Psoas muscle (tissue), 8 donors: ENCODE results near the gene LMNTD1. TPM values are rescaled to one million over a fixed set of nuclear protein-coding genes. Genes with fewer than 3 reads are reported as not detected.

Experiments
- ATAC-seq, 4 donors: fragments of 200-7000 bp; cut with Tn5 transposase; one replicate each; pipeline ENCODE4 v1.9.1; 2020; ENCODE audit warnings: moderate library complexity in 3 of 4, mild to moderate bottlenecking in 2 of 4
- DNase-seq, 2 donors: peaks; one replicate each; pipeline ENCODE4 v3.0.0-alpha.2; 2020
- H3K27ac ChIP-seq: fragments of 200-600 bp; one replicate; pipeline ENCODE4 v1.8.0; 2022
- H3K27me3 ChIP-seq, 3 donors: fragments of 200-600 bp in 1 of 3; one replicate each; pipeline versions ENCODE4 v1.6.1 to v1.8.0; 2013 to 2022; ENCODE audit warnings: low read length in 2 of 3, mild to moderate bottlenecking in 2 of 3, moderate library complexity in 1 of 3; ENCODE audit not compliant: insufficient read depth in 3 of 3
- H3K36me3 ChIP-seq, 2 donors: fragments of 200-600 bp in 1 of 2; one replicate each; pipeline versions ENCODE4 v1.6.1 to v1.8.0; 2013 to 2022; ENCODE audit warnings: low read depth in 1 of 2, mild to moderate bottlenecking in 1 of 2, moderate library complexity in 1 of 2; ENCODE audit not compliant: insufficient read depth in 1 of 2
- H3K4me1 ChIP-seq: fragments of 200-600 bp; one replicate; pipeline ENCODE4 v1.8.0; 2022
- H3K4me3 ChIP-seq: fragments of 200-600 bp; one replicate; pipeline ENCODE4 v1.8.0; 2022; ENCODE audit warnings: mild to moderate bottlenecking
- H3K9me3 ChIP-seq: fragments of 200-600 bp; one replicate; pipeline ENCODE4 v1.8.0; 2022
- CTCF ChIP-seq: fragments of 200-600 bp; IDR thresholded peaks from one replicate; pipeline ENCODE4 v1.8.0; 2022; ENCODE audit warnings: antibody characterized with exemption
- WGBS, 3 donors: extraction: QIAGEN DNeasy Blood & Tissue Kit; methylation state at CpG; one replicate each; pipeline versions ENCODE4 v1.1.6 to v1.1.7; 2013; 5-methylcytosine and 5-hydroxymethylcytosine counted together
- intact Hi-C, 2 donors: fragments of 100-400 bp; cut with DNase I; formaldehyde crosslinking; loops; one replicate each; pipeline versions ENCODE4 v1.11.0 to v1.14.2; 2022
- polyA plus RNA-seq, 3 donors: library from polyadenylated mRNA; stranded (reverse); fragments of 200-250 nt; gene quantifications; one replicate each; pipeline ENCODE4 v1.2.3, GENCODE V29; 2013
- total RNA-seq, 4 donors: library from RNA; stranded (reverse); fragmentation: NEBNext Ultra II Directional in 2 of 4; extraction: Animal tissue kit (Norgen Biotek cat#: 25700) in 2 of 4; gene quantifications; one replicate each; pipeline versions ENCODE4 v1.2.1 to v1.2.4, GENCODE V29; 2021 to 2023
- donor health status: healthy with polysubstance abuse.
- donor health status: DM: no; HTN: no; CAD: no; lungs with moderate emphysema.
- donor health status: Bipolar disorder and iron deficiency.
- donor health status: healthy.
- donor health status: DM: yes; HTN: yes; CAD: no.
- donor health status: DM: no; HTN: no; CAD: no.
- donor health status: DM: no; HTN: no; CAD: no.
- donor health status: DM: yes; HTN: yes; CAD: no.

The LMNTD1 gene
- total and polyA plus RNA-seq, 7 donors, result not detected

- no peak for ATAC-seq
- H3K4me3 ChIP-seq, result no peak overlapping the region
- intact Hi-C loops, result no loop called here
Measured at GRCh38 chr12:25459541-25459951, 93.5 kb downstream of the LMNTD1 start.

DNA sequence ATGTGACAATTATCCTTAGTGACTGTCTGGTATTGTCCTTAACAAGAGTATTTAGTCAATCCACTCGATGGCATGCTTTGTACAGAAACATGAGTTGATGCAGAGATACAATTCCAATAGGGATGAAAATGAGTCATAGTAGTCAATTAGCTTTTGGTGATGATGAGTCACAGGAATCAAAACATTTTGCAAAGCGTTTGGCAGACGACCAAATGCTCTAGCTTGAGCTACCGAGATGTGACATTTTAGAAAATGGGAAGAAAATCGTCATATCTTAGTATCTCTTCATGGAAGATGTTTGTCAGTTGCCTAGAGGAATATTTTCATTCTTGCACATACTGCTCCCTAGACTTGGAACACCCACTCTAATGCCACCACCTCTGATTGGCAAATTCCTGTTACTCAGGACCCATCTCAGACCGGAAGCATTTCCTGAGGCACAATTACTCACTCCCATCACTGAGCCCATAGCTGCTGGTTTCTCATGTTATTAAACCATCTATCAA is 95.0 kb downstream of the LMNTD1 start:
- intact Hi-C loops, result no loop called here
- WGBS, 3 donors, result 47 to 52% (median 50%) methylated on average over 6 of the region's 6 CpGs
- Histone ChIP-seq H3K36me3 (no peaks in the 10 kb centered on the region), H3K4me1 (no peaks in the 10 kb centered on the region), H3K9me3 (peaks cover 4% of the 10 kb centered on the region), H3K27ac (no peak overlapping the region), H3K27me3 (no peaks in the 10 kb centered on the region), H3K4me3 (no peak overlapping the region)
- DNase-seq, result no peak
- ATAC-seq, result no peak
- TF ChIP-seq CTCF, result no peak

More at GRCh38 chr12:25459541-25459951, 93.5 kb downstream of the LMNTD1 start:
- WGBS, 3 donors, result 80 to 83% (median 82%) methylated on average over 13 of the region's 13 CpGs
- Histone ChIP-seq H3K27ac (no peak overlapping the region), H3K36me3 (no peaks in the 10 kb centered on the region), H3K9me3 (peaks cover 4% of the 10 kb centered on the region), H3K27me3 (no peaks in the 10 kb centered on the region), H3K4me1 (no peaks in the 10 kb centered on the region)
- DNase-seq, result no peak
- TF ChIP-seq CTCF, result no peak

GRCh38 chr12:25456474-25456873 is 96.6 kb downstream of the LMNTD1 start:
- 80 to 84% (median 82%) methylated on average over 4 of the region's 4 CpGs for WGBS, 3 donors
- intact Hi-C loops, result no loop called here

GRCh38 chr12:25455696-25456095 is 97.4 kb downstream of the LMNTD1 start:
- no peaks in the 10 kb centered on the region for H3K27me3 ChIP-seq
- intact Hi-C loops, result no loop called here
- WGBS, 3 donors, result 66 to 81% (median 78%) methylated on average over 2 of the region's 2 CpGs
- DNase-seq, result no peak
- no peak for ATAC-seq
- no peaks in the 10 kb centered on the region for H3K4me1 ChIP-seq
- no peaks in the 10 kb centered on the region for H3K36me3 ChIP-seq
- no peak overlapping the region for H3K4me3 ChIP-seq
- H3K9me3 ChIP-seq, result peaks cover 4% of the 10 kb centered on the region
- H3K27ac ChIP-seq, result no peak overlapping the region
- no peak for TF ChIP-seq CTCF

More at GRCh38 chr12:25456474-25456873, 96.6 kb downstream of the LMNTD1 start:
- Histone ChIP-seq H3K27me3 (no peaks in the 10 kb centered on the region), H3K27ac (no peak overlapping the region), H3K9me3 (peaks cover 4% of the 10 kb centered on the region), H3K4me1 (no peaks in the 10 kb centered on the region), H3K36me3 (no peaks in the 10 kb centered on the region), H3K4me3 (no peak overlapping the region)
- ATAC-seq (no peak), DNase-seq (no peak)
- no peak for TF ChIP-seq CTCF

DNA sequence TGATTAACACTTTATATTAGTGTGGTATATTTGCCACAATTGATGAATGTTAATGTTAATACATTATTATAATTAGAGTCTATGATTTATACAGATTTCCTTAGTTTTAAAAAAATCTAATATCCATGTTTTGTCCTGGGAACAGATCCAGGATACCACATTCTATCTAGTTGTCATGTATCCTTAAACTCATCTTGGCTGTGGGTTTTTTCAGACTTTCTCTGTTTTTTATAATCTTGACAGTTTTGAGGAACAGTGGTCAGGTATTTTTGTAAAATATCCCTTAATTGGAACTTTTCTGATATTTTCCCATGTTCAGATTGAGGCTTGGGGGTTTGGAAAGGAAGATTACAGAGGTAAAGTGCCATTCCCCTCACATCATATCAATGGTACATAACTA is 104.1 kb downstream of the LMNTD1 start:
- Histone ChIP-seq H3K36me3 (no peaks in the 10 kb centered on the region), H3K9me3 (no peaks in the 10 kb centered on the region), H3K27ac (no peak overlapping the region), H3K27me3 (no peaks in the 10 kb centered on the region), H3K4me1 (no peaks in the 10 kb centered on the region), H3K4me3 (no peak overlapping the region)
- TF ChIP-seq CTCF, result no peak
- ATAC-seq (no peak), DNase-seq (no peak)
- intact Hi-C loops, result no loop called here
